GM12891 (cell line): ENCODE measurements around the gene PNPLA7.

Experiments
- POLR2A ChIP-seq: IDR thresholded peaks from 2 replicates; pipeline ENCODE4 v1.6.1; 2011; ENCODE audit warnings: low read depth, low read length, control low read depth
- POLR2AphosphoS5 ChIP-seq: IDR thresholded peaks from 2 replicates; pipeline ENCODE4 v1.6.1; 2011; ENCODE audit warnings: low read depth, low read length, control low read depth
- TAF1 ChIP-seq: IDR thresholded peaks from 2 replicates; pipeline ENCODE4 v1.6.1; 2011; ENCODE audit warnings: low read depth, low read length, control low read depth

- TF ChIP-seq POLR2AphosphoS5 (no peak), TAF1 (no peak), POLR2A (no peak)
Observed at GRCh38 chr9:137589441-137590122, 39.4 kb upstream of the PNPLA7 start.
